ENCODE results near the gene PARK7.

DNA sequence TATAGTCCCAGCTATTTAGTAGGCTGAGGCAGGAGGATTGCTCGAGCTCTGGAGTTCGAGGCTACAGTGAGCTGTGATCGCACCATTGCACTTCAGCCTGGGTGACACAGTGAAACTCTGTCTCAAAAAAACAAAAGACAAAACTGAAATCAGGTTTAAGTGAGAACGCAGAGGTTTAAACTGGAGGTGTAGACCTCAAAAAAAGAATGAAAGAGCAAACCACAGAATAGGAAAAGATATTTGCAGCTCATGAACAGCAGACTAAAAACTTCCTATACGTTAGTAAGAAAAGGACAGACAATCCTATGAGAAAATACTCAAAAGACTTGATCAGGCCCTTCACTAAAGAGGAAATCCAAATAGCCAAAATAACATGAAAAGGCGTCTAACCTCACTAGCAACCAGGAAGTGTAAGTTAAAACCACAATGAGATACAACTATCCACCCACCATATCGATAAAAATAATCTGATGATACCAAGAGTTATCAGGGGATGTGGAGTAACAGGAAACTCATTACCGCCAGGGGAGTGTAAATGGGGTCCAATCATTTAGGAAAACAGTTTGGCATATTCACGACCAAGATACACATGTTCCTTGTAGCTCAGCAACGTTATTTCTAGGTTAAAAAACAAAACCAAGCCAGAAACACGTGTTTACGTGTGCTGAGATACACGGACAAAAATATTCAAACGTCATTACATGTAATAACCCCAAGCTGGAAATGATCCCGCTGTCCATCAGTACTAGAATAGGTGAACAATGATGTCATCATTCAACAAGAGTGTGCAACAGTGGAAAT lies 30.7 kb upstream of the PARK7 start:
- no peak for TF ChIP-seq POLR2A (IDR thresholded peaks at IDR 0.05)
- TF ChIP-seq, protein P1, sequence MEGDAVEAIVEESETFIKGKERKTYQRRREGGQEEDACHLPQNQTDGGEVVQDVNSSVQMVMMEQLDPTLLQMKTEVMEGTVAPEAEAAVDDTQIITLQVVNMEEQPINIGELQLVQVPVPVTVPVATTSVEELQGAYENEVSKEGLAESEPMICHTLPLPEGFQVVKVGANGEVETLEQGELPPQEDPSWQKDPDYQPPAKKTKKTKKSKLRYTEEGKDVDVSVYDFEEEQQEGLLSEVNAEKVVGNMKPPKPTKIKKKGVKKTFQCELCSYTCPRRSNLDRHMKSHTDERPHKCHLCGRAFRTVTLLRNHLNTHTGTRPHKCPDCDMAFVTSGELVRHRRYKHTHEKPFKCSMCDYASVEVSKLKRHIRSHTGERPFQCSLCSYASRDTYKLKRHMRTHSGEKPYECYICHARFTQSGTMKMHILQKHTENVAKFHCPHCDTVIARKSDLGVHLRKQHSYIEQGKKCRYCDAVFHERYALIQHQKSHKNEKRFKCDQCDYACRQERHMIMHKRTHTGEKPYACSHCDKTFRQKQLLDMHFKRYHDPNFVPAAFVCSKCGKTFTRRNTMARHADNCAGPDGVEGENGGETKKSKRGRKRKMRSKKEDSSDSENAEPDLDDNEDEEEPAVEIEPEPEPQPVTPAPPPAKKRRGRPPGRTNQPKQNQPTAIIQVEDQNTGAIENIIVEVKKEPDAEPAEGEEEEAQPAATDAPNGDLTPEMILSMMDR (IDR thresholded peaks at IDR 0.05) = no peak
- TF ChIP-seq EP300 (IDR thresholded peaks at IDR 0.05) = no peak
